Duodenal mucosa (tissue), 2 donors: Measurements from ENCODE around the gene SNX30.
"Not testable (repeated sequence)": the region's sequence is repeated elsewhere in the genome, so short reads cannot be mapped to it uniquely, and the experiment has no call there.

Experiments used
- H3K27ac ChIP-seq: one replicate; pipeline ENCODE4 v1.7.0; 2013; ENCODE audit warnings: low read depth, low read length
- H3K27me3 ChIP-seq, 2 donors: one replicate each; pipeline ENCODE4 v1.7.0; 2013; ENCODE audit warnings: low read length in 2 of 2, control low read depth in 1 of 2; ENCODE audit not compliant: insufficient read depth in 2 of 2, control insufficient read depth in 1 of 2
- H3K36me3 ChIP-seq, 2 donors: one replicate each; pipeline ENCODE4 v1.7.0; 2013; ENCODE audit warnings: low read length in 2 of 2, control low read depth in 1 of 2; ENCODE audit not compliant: insufficient read depth in 2 of 2, control insufficient read depth in 1 of 2
- H3K4me1 ChIP-seq, 2 donors: one replicate each; pipeline ENCODE4 v1.7.0; 2013; ENCODE audit warnings: low read length in 2 of 2, control low read depth in 1 of 2; ENCODE audit not compliant: insufficient read depth in 2 of 2, control insufficient read depth in 1 of 2
- H3K4me3 ChIP-seq, 2 donors: one replicate each; pipeline ENCODE4 v1.7.0; 2013; ENCODE audit warnings: low read length in 2 of 2, low read depth in 1 of 2
- H3K9ac ChIP-seq, 2 donors: one replicate each; pipeline ENCODE4 v1.7.0; 2013; ENCODE audit warnings: low read length in 2 of 2, low read depth in 1 of 2
- H3K9me3 ChIP-seq, 2 donors: one replicate each; pipeline ENCODE4 v1.7.0; 2013; ENCODE audit warnings: low read length in 2 of 2, control low read depth in 1 of 2; ENCODE audit not compliant: control insufficient read depth in 1 of 2

SNX30 gene

GRCh38 chr9:112722749-112723148 lies 27.8 kb upstream of the SNX30 start:
- H3K9me3 ChIP-seq, H3K4me3 ChIP-seq, H3K27me3 ChIP-seq, H3K9ac ChIP-seq, H3K36me3 ChIP-seq, H3K27ac ChIP-seq: not testable (repeated sequence)
- peaks cover 4 to 11% of the 10 kb centered on the region in 2 donors for H3K4me1 ChIP-seq

- H3K4me1 ChIP-seq: peaks cover 4 to 11% of the 10 kb centered on the region in 2 donors
- H3K36me3 ChIP-seq: no peaks in the 10 kb centered on the region
- no peak overlapping the region for H3K4me3 ChIP-seq
- no peaks in the 10 kb centered on the region for H3K9me3 ChIP-seq
- H3K27ac ChIP-seq: no peak overlapping the region
- H3K27me3 ChIP-seq: no peaks in the 10 kb centered on the region
- no peak overlapping the region for H3K9ac ChIP-seq
These were observed 24.6 kb upstream of the SNX30 start for GRCh38 chr9:112725961-112726360.

GRCh38 chr9:112726428-112726827 lies 24.1 kb upstream of the SNX30 start:
- H3K36me3 ChIP-seq: no peaks in the 10 kb centered on the region
- H3K4me1 ChIP-seq: peaks cover 4 to 11% of the 10 kb centered on the region in 2 donors
- H3K9me3 ChIP-seq: no peaks in the 10 kb centered on the region
- no peak overlapping the region for H3K9ac ChIP-seq
- H3K4me3 ChIP-seq: no peak overlapping the region
- H3K27ac ChIP-seq: no peak overlapping the region
- H3K27me3 ChIP-seq: no peaks in the 10 kb centered on the region

GRCh38 chr9:112728401-112728800 lies 22.2 kb upstream of the SNX30 start:
- H3K9me3 ChIP-seq: no peaks in the 10 kb centered on the region
- H3K27ac ChIP-seq: no peak overlapping the region
- no peaks in the 10 kb centered on the region for H3K27me3 ChIP-seq
- no peak overlapping the region for H3K9ac ChIP-seq
- H3K36me3 ChIP-seq: no peaks in the 10 kb centered on the region
- peaks cover 4 to 20% of the 10 kb centered on the region in 2 donors for H3K4me1 ChIP-seq
- H3K4me3 ChIP-seq: no peak overlapping the region

GRCh38 chr9:112731971-112732370 lies 18.6 kb upstream of the SNX30 start:
- no peaks in the 10 kb centered on the region for H3K27me3 ChIP-seq
- no peak overlapping the region for H3K27ac ChIP-seq
- no peaks in the 10 kb centered on the region for H3K36me3 ChIP-seq
- H3K4me3 ChIP-seq: peak overlapping the region in 1 of 2 donors; percentile 35
- H3K9me3 ChIP-seq: no peaks in the 10 kb centered on the region
- H3K9ac ChIP-seq: peak overlapping the region in 1 of 2 donors; percentile 19
- peaks cover under 1 to 13% of the 10 kb centered on the region in 2 donors for H3K4me1 ChIP-seq

- H3K36me3 ChIP-seq: no peaks in the 10 kb centered on the region
- H3K9ac ChIP-seq: no peak overlapping the region
- H3K4me1 ChIP-seq: peaks cover 10 to 19% of the 10 kb centered on the region in 2 donors
- H3K9me3 ChIP-seq: no peaks in the 10 kb centered on the region
- H3K4me3 ChIP-seq: no peak overlapping the region
- H3K27me3 ChIP-seq: no peaks in the 10 kb centered on the region
- H3K27ac ChIP-seq: no peak overlapping the region
These were observed 15.7 kb upstream of the SNX30 start for GRCh38 chr9:112734892-112735291.

- H3K36me3 ChIP-seq: no peaks in the 10 kb centered on the region
- H3K4me1 ChIP-seq: peaks cover 0 to 4% of the 10 kb centered on the region in 2 donors
- H3K27ac ChIP-seq: no peak overlapping the region
- H3K9me3 ChIP-seq: no peaks in the 10 kb centered on the region
- H3K9ac ChIP-seq: no peak overlapping the region
- H3K27me3 ChIP-seq: no peaks in the 10 kb centered on the region
- no peak overlapping the region for H3K4me3 ChIP-seq
These were observed 7.2 kb upstream of the SNX30 start for GRCh38 chr9:112743216-112743836.

- Histone ChIP-seq H3K27me3 (no peaks in the 10 kb centered on the region), H3K9ac (no peak overlapping the region), H3K9me3 (no peaks in the 10 kb centered on the region), H3K36me3 (no peaks in the 10 kb centered on the region), H3K4me3 (no peak overlapping the region), H3K27ac (no peak overlapping the region), H3K4me1 (peaks cover 0 to under 1% of the 10 kb centered on the region in 2 donors)
These were observed 6.4 kb upstream of the SNX30 start for GRCh38 chr9:112744177-112744576.

GRCh38 chr9:112747094-112747493 lies 3.5 kb upstream of the SNX30 start:
- Histone ChIP-seq H3K27ac (no peak overlapping the region), H3K4me3 (no peak overlapping the region), H3K9ac (no peak overlapping the region), H3K9me3 (no peaks in the 10 kb centered on the region), H3K4me1 (peaks cover 15 to 16% of the 10 kb centered on the region in 2 donors), H3K36me3 (no peaks in the 10 kb centered on the region), H3K27me3 (no peaks in the 10 kb centered on the region)

GRCh38 chr9:112750764-112751055 lies 150 bp downstream of the SNX30 start:
- Histone ChIP-seq H3K4me3 (peak overlapping the region; percentile 94 to 96), H3K4me1 (peaks cover 39 to 43% of the 10 kb centered on the region in 2 donors), H3K27me3 (no peaks in the 10 kb centered on the region), H3K27ac (peak overlapping the region; percentile 37), H3K36me3 (no peaks in the 10 kb centered on the region), H3K9me3 (no peaks in the 10 kb centered on the region), H3K9ac (peak overlapping the region; percentile 73 to 96)
